Measurements from ENCODE around the gene C16orf95. TPM values are rescaled to one million over a fixed set of nuclear protein-coding genes. Genes with fewer than 3 reads are reported as not detected.
"Not testable (repeated sequence)": the region's sequence is repeated elsewhere in the genome, so short reads cannot be mapped to it uniquely, and the experiment has no call there.

The C16orf95 gene
- total RNA-seq, 2 experiments from 2014 or later = 5.6 to 12.8 TPM

DNA sequence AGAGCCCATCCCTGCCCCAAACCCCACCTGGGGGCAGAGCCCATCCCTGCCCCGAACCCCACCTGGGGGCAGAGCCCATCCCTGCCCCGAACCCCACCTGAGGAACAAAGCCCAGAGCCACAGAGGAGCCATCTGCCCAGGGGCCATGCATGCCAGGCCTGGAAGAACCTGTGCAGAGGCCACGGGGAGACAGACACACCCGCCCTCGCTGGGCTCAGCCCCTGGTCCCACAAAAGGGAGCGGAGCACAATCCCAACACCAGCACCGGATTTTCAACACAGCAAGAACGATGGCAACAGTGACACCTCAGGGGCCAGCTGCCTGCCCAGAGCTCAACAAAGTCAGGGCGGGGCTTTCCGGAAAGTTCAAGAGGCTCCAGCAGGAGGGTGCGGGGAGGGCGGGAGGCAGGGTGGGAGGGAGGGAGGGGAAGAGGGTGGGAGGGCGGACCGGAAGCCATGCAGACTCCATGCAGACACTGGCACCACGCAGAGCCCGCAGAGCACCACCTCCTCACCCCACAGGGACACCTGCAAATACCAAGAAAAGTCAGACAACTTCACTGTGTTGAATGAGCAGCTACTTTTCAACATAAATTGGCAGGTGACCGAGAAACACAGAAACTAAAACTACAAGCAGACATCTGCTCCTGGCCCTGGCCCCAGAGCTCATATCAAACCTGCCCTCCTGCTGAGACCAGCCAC is 27.9 kb upstream of the C16orf95 start:
- DNase-seq = peak; percentile 74
- ATAC-seq = peak; percentile 87
- Mint-ChIP-seq H3K4me3 (no peak overlapping the region), H3K4me1 (peaks cover 11% of the 10 kb centered on the region), H3K36me3 (ENCODE audit: low read depth) (peaks cover 36% of the 10 kb centered on the region), H3K27me3 (no peaks in the 10 kb centered on the region), H3K27ac (peak overlapping the region; percentile 97), H3K9me3 (ENCODE audit: low read depth) (no peaks in the 10 kb centered on the region)
- ChIA-PET POLR2A (interaction anchor here (0.6 kb wide), 1 partner anchor 544 kb away, joined by 4 read pairs; no protein-coding TSS in a partner anchor), CTCF (no interaction called here)
- intact Hi-C loops (cut with DNase I, micrococcal nuclease) = loop anchor here in 1 of 2 experiments (5.0 kb wide), 1 partner anchor 37 kb away; the partner anchor contains the start of gene FBXO31

DNA sequence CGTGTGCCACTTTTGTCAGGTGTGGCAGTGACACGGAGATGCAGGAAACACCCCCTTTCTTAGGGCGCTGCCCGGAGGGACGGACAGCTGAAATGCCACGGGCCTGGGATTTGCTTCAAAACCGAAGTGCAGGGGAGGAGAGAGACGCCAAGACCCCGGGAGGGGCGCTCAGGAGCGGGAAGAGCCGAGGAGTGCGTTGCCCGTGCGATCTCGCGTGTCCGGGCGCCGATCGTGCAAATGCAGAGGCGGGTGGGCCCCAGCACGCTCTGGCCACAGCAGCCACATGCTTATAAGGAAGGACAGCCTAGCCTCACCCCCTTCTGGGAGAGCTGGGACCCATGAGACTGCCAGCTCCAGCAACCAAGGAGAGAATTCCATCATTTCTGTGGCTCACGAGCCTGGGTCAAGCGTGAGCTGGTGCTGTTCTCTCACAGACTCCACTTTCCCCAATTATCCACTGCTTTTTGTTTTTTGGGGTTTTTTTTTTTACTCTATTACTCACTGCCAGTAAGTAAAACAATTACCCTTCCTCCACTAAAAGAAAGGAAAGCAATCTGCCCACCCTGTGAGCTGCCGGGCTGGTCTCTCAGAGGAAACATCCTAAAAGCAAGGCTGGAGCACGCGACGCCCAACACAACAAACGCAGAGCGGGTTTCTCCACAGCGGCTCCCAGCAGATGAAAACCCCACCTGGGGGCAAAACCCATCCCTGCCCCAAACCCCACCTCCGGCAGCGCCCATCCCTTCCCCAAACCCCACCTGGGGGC is 27.2 kb upstream of the C16orf95 start:
- intact Hi-C loops (cut with DNase I, micrococcal nuclease) = no loop called here
- POLR2A ChIA-PET = no interaction called here
- no peak overlapping the region for H3K4me3 Mint-ChIP-seq
- DNase-seq (no peak), ATAC-seq (no peak)
- CTCF ChIA-PET = no interaction called here
- peak overlapping the region; percentile 65 for H3K27ac Mint-ChIP-seq
- H3K36me3 Mint-ChIP-seq (ENCODE audit: low read depth) = peaks cover 35% of the 10 kb centered on the region
- H3K9me3 Mint-ChIP-seq (ENCODE audit: low read depth) = no peaks in the 10 kb centered on the region
- H3K4me1 Mint-ChIP-seq = peaks cover 11% of the 10 kb centered on the region
- H3K27me3 Mint-ChIP-seq = no peaks in the 10 kb centered on the region

DNA sequence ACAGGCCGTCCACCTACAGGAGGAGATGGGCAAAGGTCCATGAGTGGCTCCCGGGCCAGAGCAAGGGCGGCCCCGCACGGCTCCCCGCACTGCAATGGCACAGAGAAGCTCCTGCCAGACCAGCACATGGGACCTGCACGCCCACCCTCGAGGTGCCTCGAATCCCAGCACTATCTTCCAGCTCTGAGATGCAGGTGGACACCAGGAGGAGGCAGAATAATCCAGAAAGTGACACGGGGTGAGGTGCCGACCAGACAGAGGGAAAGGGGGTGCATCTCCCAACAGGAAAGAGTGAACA is 26.5 kb upstream of the C16orf95 start:
- Mint-ChIP-seq H3K36me3 (ENCODE audit: low read depth) (peaks cover 42% of the 10 kb centered on the region), H3K9me3 (ENCODE audit: low read depth) (no peaks in the 10 kb centered on the region), H3K27ac (no peak overlapping the region), H3K4me1 (peaks cover 12% of the 10 kb centered on the region), H3K27me3 (no peaks in the 10 kb centered on the region), H3K4me3 (no peak overlapping the region)
- DNase-seq = no peak
- POLR2A ChIA-PET = no interaction called here
- intact Hi-C loops (cut with DNase I, micrococcal nuclease) = no loop called here
- CTCF ChIA-PET = no interaction called here
- ATAC-seq = no peak

DNA sequence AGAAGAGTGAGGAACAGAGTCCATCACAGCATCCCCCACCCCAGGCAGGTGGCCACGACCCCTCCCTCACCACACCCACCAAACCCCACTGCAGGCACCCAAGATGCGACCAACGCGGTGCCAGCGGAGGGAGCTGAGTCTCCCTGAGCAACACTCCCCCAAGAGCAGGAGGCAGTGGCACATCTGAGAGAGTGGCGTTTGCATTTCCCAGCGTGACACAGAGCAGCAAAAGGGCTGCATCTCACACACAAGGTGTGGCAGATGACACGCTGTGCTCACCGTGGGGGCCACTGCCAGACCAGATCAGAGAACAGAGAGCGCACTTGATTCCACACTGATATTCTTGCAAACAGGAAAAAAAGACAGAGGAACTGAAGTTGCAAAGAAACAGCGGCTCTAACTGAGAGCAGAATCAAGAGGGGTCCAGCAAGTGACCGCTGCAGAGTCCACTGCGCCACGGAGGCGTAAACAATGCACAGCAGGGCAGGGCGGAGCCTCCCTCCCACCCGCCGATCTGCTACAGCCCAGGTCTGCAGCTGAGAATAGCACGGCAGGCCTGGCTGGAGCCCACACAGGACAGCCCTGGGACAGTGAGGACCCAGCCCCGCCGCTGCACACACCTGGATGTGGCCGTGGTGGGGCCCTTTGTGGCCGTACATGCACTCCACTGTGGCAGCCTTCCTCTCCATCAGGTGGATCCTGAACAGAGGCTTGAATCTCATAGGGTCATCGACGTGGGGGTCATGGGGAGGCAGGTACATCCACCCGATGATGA is 26.0 kb upstream of the C16orf95 start:
- H3K9me3 Mint-ChIP-seq (ENCODE audit: low read depth) = no peaks in the 10 kb centered on the region
- H3K4me1 Mint-ChIP-seq = peaks cover 12% of the 10 kb centered on the region
- ChIA-PET POLR2A (no interaction called here), CTCF (no interaction called here)
- ATAC-seq (no peak), DNase-seq (no peak)
- peaks cover 43% of the 10 kb centered on the region for H3K36me3 Mint-ChIP-seq (ENCODE audit: low read depth)
- intact Hi-C loops (cut with DNase I, micrococcal nuclease) = no loop called here
- no peak overlapping the region for H3K4me3 Mint-ChIP-seq
- no peak overlapping the region for H3K27ac Mint-ChIP-seq
- no peaks in the 10 kb centered on the region for H3K27me3 Mint-ChIP-seq

DNA sequence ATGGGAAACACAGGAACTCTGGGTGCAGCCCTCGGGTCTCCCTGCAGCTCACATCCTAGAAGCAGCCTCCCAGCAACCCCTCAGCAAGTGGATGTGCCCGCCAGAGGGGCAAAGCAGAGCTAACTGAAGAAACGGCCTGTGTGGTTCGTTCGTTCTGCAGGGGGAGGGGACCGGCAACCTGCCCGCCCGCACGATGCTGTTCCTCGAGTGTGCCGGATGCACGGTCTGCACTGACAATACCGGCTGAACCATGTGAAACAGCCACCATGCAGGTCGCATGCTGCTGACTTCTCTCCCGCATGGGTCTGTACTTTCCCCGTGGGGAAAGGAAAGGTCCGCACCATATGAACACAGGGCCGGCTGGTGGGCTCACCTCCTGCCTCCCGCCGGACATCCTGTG is 25.3 kb upstream of the C16orf95 start:
- Mint-ChIP-seq H3K27ac (no peak overlapping the region), H3K27me3 (no peaks in the 10 kb centered on the region), H3K9me3 (ENCODE audit: low read depth) (no peaks in the 10 kb centered on the region), H3K4me1 (peaks cover 16% of the 10 kb centered on the region), H3K36me3 (ENCODE audit: low read depth) (peaks cover 44% of the 10 kb centered on the region), H3K4me3 (no peak overlapping the region)
- ATAC-seq (no peak), DNase-seq (no peak)
- CTCF ChIA-PET = no interaction called here
- POLR2A ChIA-PET = no interaction called here
- intact Hi-C loops (cut with DNase I, micrococcal nuclease) = no loop called here

DNA sequence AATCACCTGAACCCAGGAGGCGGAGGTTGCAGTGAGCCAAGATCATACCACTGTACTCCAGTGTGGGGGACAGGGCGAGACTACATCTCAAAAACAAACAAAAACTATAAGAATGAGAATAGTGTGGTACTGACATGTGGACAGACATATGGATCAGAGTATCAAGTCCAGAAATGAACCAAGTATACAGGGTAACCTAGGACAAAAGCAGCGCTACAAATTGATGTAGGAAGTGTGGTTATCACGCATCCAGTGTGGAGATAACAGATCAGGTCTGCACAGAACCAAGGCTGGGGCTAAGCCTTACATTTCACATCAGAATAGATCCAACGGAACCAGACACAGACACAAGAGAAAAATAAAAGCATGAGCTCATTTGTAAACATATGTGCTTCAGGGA is 23.0 kb upstream of the C16orf95 start:
- ChIA-PET POLR2A (no interaction called here), CTCF (interaction anchor here (1.0 kb wide), 1 partner anchor 19 kb away, joined by 3 read pairs; no protein-coding TSS in a partner anchor)
- Mint-ChIP-seq H3K27ac (no peak overlapping the region), H3K27me3 (no peaks in the 10 kb centered on the region), H3K36me3 (ENCODE audit: low read depth) (peaks cover 41% of the 10 kb centered on the region), H3K9me3 (ENCODE audit: low read depth) (no peaks in the 10 kb centered on the region), H3K4me1 (peaks cover 12% of the 10 kb centered on the region), H3K4me3 (no peak overlapping the region)
- no peak for ATAC-seq
- intact Hi-C loops (cut with DNase I, micrococcal nuclease) = no loop called here
- no peak for DNase-seq

DNA sequence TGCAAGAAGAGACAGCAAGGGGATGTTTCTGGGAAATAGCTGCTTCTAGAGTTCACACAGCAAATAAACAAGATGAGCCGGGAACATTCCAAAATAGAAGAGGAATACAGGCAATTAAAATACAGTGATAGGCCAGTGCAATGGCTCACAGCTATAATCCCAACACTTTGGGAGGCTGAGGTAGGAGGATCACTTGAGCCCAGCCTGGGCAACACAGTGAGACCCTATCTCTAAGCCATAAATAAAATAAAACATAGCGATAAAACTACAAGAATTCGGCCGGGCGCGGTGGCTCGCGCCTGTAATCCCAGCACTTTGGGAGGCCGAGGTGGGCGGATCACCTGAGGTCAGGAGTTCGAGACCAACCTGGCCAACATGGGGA is 22.5 kb upstream of the C16orf95 start:
- H3K36me3 Mint-ChIP-seq (ENCODE audit: low read depth) = peaks cover 44% of the 10 kb centered on the region
- peaks cover 12% of the 10 kb centered on the region for H3K4me1 Mint-ChIP-seq
- H3K4me3 Mint-ChIP-seq; POLR2A ChIA-PET; CTCF ChIA-PET; H3K27me3 Mint-ChIP-seq; intact Hi-C loops (cut with DNase I, micrococcal nuclease); H3K9me3 Mint-ChIP-seq (ENCODE audit: low read depth); H3K27ac Mint-ChIP-seq; DNase-seq; ATAC-seq: not testable (repeated sequence)

DNA sequence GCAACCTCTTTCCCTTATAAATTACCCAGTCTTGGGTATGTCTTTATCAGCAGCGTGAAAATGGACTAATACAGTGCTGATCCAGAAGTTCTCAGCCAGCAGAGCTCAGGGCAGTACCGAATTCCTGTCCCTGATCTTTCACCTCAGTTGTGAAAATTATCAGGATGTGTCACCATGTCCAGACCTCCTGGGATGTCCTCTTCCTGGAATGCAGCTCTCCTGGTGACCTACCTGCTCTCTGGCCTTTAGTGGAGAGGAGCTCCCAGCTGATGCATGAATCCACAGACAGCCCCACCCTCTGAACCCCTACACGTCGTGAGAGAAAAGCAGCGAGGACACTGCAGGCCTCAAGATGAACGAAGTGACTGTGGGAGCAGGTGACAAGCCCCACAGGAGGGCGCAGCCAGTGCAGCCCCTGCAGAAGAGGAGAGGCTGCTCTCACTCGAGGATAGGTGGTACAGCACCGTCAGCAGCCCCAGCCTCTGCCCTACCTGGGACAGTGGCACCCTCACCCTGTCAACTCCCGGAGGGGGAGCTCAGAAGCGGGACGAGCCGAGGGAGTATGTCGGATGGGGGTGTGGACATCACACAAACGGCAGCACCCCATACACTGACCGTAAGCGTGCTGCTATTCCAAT is 22.0 kb upstream of the C16orf95 start:
- Mint-ChIP-seq H3K4me3 (no peak overlapping the region), H3K27me3 (no peaks in the 10 kb centered on the region), H3K27ac (no peak overlapping the region), H3K4me1 (peaks cover 9% of the 10 kb centered on the region), H3K9me3 (ENCODE audit: low read depth) (no peaks in the 10 kb centered on the region), H3K36me3 (ENCODE audit: low read depth) (peaks cover 45% of the 10 kb centered on the region)
- intact Hi-C loops (cut with DNase I, micrococcal nuclease) = no loop called here
- ATAC-seq = no peak
- CTCF ChIA-PET = no interaction called here
- POLR2A ChIA-PET = no interaction called here
- DNase-seq = no peak

DNA sequence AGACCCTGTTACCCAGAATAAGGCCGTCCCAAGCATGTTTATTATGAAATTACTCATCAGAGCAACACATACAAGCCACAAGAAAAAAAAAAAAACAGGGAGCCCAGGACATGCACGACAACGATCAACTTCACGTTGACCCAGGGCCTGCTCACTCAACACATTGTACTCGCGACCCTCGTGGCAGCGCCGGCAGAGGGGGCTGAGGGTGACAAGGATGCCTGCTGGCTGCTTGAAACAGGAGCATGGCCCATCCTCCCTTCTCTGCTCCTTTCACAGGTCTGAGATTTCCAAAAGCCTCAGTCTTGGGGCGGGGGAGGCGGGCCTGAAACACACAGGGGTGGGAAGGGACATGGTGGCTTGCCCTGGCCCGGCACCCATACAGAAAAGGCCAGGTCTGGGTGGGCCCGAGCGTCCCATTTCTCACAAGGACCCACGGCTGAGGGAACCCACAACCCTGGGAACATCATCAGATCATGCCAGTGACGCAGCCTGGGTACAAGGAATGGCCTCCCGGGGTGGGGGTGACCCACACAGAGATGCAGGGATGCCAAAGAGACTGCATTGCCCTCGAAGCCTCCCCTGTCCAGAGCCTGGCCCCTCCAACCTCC is 21.1 kb upstream of the C16orf95 start:
- Mint-ChIP-seq H3K9me3 (ENCODE audit: low read depth) (no peaks in the 10 kb centered on the region), H3K27ac (no peak overlapping the region), H3K36me3 (ENCODE audit: low read depth) (peaks cover 47% of the 10 kb centered on the region), H3K27me3 (no peaks in the 10 kb centered on the region), H3K4me3 (no peak overlapping the region), H3K4me1 (peaks cover 9% of the 10 kb centered on the region)
- POLR2A ChIA-PET = no interaction called here
- CTCF ChIA-PET = no interaction called here
- ATAC-seq = no peak
- intact Hi-C loops (cut with DNase I, micrococcal nuclease) = no loop called here
- no peak for DNase-seq

DNA sequence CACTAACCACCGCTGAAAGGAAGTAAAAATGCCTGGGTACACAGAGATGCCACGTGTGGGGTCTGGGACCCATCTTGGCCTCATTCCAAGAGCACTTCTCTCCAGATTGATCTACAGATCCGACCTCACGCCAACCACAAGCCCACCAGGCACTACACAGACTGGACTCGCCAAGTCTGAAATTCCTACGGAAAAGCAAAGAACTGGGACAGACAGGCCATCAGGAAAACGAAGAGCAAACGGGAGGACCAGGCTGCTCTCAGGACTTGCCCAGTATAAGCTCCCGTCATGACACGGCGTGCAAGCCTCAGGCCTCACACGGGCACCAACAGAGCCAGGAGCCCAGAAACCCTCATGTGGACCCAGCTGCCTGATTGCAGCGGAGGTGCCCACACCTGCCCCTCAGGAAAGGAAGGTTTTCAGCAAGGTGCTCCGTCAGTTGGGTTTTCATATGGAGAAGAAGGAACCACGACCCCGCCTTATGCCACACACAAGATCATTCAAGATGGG is 20.1 kb upstream of the C16orf95 start:
- ChIA-PET CTCF (no interaction called here), POLR2A (no interaction called here)
- ATAC-seq (no peak), DNase-seq (no peak)
- no peak overlapping the region for H3K4me3 Mint-ChIP-seq
- H3K36me3 Mint-ChIP-seq (ENCODE audit: low read depth) = peaks cover 42% of the 10 kb centered on the region
- H3K27ac Mint-ChIP-seq = peak overlapping the region; percentile 45
- intact Hi-C loops (cut with DNase I, micrococcal nuclease) = no loop called here
- no peaks in the 10 kb centered on the region for H3K9me3 Mint-ChIP-seq (ENCODE audit: low read depth)
- H3K4me1 Mint-ChIP-seq = peaks cover 9% of the 10 kb centered on the region
- no peaks in the 10 kb centered on the region for H3K27me3 Mint-ChIP-seq

DNA sequence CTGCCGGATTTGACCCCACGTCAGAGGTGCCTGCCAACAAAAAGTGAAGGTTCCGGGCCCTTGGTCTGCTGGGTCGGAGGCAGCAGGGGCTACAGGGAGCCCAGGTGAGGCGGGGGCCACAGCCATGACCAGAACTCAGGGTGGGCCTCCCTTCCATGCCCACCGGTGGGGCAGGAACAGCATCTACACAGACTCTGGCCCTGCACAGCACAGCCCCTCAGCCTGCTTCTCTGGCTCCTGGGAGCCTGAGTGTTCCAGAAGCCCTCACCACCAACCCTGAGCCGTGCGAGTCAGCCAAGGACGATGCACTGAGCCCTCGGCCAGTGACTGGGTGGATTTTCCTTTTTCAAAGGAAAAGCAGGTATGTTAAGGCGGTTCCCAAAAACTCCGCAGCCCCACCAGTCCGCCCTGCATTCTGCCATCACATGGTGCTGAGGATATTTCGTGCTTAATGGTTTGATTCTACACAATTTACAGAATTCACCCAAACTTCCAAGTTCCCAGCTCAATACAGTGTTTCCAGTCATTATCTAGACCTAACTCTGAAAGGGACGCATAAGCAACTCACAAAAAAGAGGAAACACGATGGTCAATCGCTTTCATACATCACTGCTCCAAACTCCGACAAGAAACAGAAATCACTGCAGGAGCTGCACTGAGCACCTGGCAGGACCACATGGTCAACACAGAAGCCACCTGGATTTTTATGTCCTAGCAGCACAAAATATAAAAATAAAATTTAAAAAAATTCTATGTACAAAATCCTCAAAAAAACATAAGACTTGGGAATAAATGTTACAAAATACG is 19.4 kb upstream of the C16orf95 start:
- ATAC-seq (no peak), DNase-seq (no peak)
- H3K4me1 Mint-ChIP-seq = peaks cover 9% of the 10 kb centered on the region
- no peaks in the 10 kb centered on the region for H3K9me3 Mint-ChIP-seq (ENCODE audit: low read depth)
- no peaks in the 10 kb centered on the region for H3K27me3 Mint-ChIP-seq
- peak overlapping the region; percentile 51 for H3K27ac Mint-ChIP-seq
- H3K4me3 Mint-ChIP-seq = no peak overlapping the region
- H3K36me3 Mint-ChIP-seq (ENCODE audit: low read depth) = peaks cover 39% of the 10 kb centered on the region
- CTCF ChIA-PET = no interaction called here
- intact Hi-C loops (cut with DNase I, micrococcal nuclease) = no loop called here
- POLR2A ChIA-PET = no interaction called here
